GM12878 (cell line): Measurements from ENCODE around the gene PTGDR2. TPM values are rescaled to one million over a fixed set of nuclear protein-coding genes. Genes with fewer than 3 reads are reported as not detected.

Source experiments
- ELK1 ChIP-seq: IDR thresholded peaks from 2 replicates; pipeline ENCODE4 v1.6.1; 2012; ENCODE audit warnings: low read depth, low read length, improper control_type of control experiment
- IRF5 ChIP-seq: fragments of 450-650 bp; IDR thresholded peaks from 2 replicates; pipeline ENCODE4 v1.6.1; 2017; ENCODE audit warnings: borderline replicate concordance
- MEF2A ChIP-seq: IDR thresholded peaks from 2 replicates; pipeline ENCODE4 v1.6.1; 2011; ENCODE audit warnings: low read depth, mild to moderate bottlenecking, low read length, moderate library complexity; ENCODE audit not compliant: insufficient read depth
- NFXL1 ChIP-seq: fragments of 450-650 bp; IDR thresholded peaks from 2 replicates; pipeline ENCODE4 v1.6.1; 2017; ENCODE audit warnings: antibody characterized with exemption, mild to moderate bottlenecking, borderline replicate concordance
- PKNOX1 ChIP-seq: fragments of 450-650 bp; IDR thresholded peaks from 2 replicates; pipeline ENCODE4 v1.6.1; 2016; ENCODE audit warnings: mild to moderate bottlenecking
- RAD51 ChIP-seq: fragments of 450-650 bp; IDR thresholded peaks from 2 replicates; pipeline ENCODE4 v1.6.1; 2016; ENCODE audit warnings: moderate library complexity, mild to moderate bottlenecking, inconsistent platforms
- STAT1 ChIP-seq: fragments of 450-650 bp; conservative IDR thresholded peaks from 2 replicates; pipeline ENCODE4 v1.6.1; 2014; ENCODE audit warnings: antibody characterized with exemption, mild to moderate bottlenecking
- TBL1XR1 ChIP-seq: IDR thresholded peaks from 2 replicates; pipeline ENCODE4 v1.6.1; 2012; ENCODE audit warnings: low read depth, low read length, improper control_type of control experiment
- ZBTB33 ChIP-seq: fragments of 450-650 bp; IDR thresholded peaks from 2 replicates; pipeline ENCODE4 v1.6.1; 2017; ENCODE audit warnings: mild to moderate bottlenecking
- ZNF24 ChIP-seq: fragments of 450-650 bp; IDR thresholded peaks from 2 replicates; pipeline ENCODE4 v1.6.1; 2017; ENCODE audit warnings: antibody characterized with exemption, mild to moderate bottlenecking
- polyA plus RNA-seq, 11 experiments: library from polyadenylated mRNA; depleted of rRNA in 4 of 11; unstranded in 6 of 11; stranded (reverse) in 5 of 11; fragments of >200 nt; fragmentation: Nextera tagmentation in 4 of 11; fragmentation: Illumina TruSeq in 1 of 11; extraction: Ambion mirVana in 4 of 11; extraction: Trizol in 1 of 11; gene quantifications; 1 replicate in 1 of 11; 2 replicates in 10 of 11; pipeline versions ENCODE4 v1.2.1 to v1.2.3, GENCODE V29; 2011 to 2016; ENCODE audit warnings: inconsistent platforms in 2 of 11, missing spikeins in 2 of 11, low read depth in 1 of 11
- total RNA-seq, 4 experiments: library from RNA; depleted of rRNA in 3 of 4; stranded (reverse); fragments of >200 nt in 3 of 4; fragmentation: Illumina TruSeq in 1 of 4; extraction: Trizol in 1 of 4; gene quantifications; 2 replicates each; pipeline versions ENCODE4 v1.2.1 to v1.2.3, GENCODE V29; 2013 to 2021

The PTGDR2 gene
- total and polyA plus RNA-seq, 10 of the 15 experiments (the other 5 are each of a cell fraction or from before 2014, with no cell fraction given): 0.01 to 0.28 (median 0.15) TPM; not detected in 6

- TF ChIP-seq ELK1 (no peak), TBL1XR1 (no peak), NFXL1 (no peak), IRF5 (no peak), RAD51 (no peak), MEF2A (no peak), ZBTB33 (no peak), STAT1 (no peak), PKNOX1 (no peak), ZNF24 (no peak)
Observed at GRCh38 chr11:60840470-60841430, 15.0 kb downstream of the PTGDR2 start (continued).
